GM12878 (cell line): Measurements from ENCODE around the gene TYK2. TPM values are rescaled to one million over a fixed set of nuclear protein-coding genes. Genes with fewer than 3 reads are reported as not detected.

Experiments
- ASH2L ChIP-seq: fragments of 300-600, 200-600 bp; sonication (generic); IDR thresholded peaks from 2 replicates; pipeline ENCODE4 v1.6.1; 2017; ENCODE audit warnings: low read depth, mild to moderate bottlenecking, borderline replicate concordance
- DPF2 ChIP-seq: fragments of 450-650 bp; IDR thresholded peaks from 2 replicates; pipeline ENCODE4 v1.6.1; 2017; ENCODE audit warnings: mild to moderate bottlenecking
- EED ChIP-seq: sonication (generic); IDR thresholded peaks from 2 replicates; pipeline ENCODE4 v1.6.1; 2016; ENCODE audit warnings: antibody characterized with exemption, low read depth
- FOS ChIP-seq: IDR thresholded peaks from 3 replicates; pipeline ENCODE4 v1.6.1; 2011; ENCODE audit warnings: borderline replicate concordance; ENCODE audit not compliant: insufficient read length; ENCODE audit errors: extremely low read depth
- HCFC1 ChIP-seq: fragments of 150-350 bp; IDR thresholded peaks from 2 replicates; pipeline ENCODE4 v1.6.1; 2014; ENCODE audit warnings: low read length
- LARP7 ChIP-seq: fragments of 450-650 bp; IDR thresholded peaks from 2 replicates; pipeline ENCODE4 v1.6.1; 2017; ENCODE audit warnings: mild to moderate bottlenecking
- MXI1 ChIP-seq: fragments of 150-350 bp; IDR thresholded peaks from 2 replicates; pipeline ENCODE4 v1.6.1; 2011; ENCODE audit warnings: low read depth, mild to moderate bottlenecking, inconsistent platforms, low read length, improper control_type of control experiment
- PAX5 ChIP-seq: IDR thresholded peaks from 2 replicates; pipeline ENCODE4 v1.6.1; 2011; ENCODE audit warnings: low read depth, low read length, borderline replicate concordance
- POLR2AphosphoS5 ChIP-seq: IDR thresholded peaks from 2 replicates; pipeline ENCODE4 v1.6.1; 2011; ENCODE audit warnings: mild to moderate bottlenecking, low read length, inconsistent platforms
- POU2F2 ChIP-seq: IDR thresholded peaks from 3 replicates; pipeline ENCODE4 v1.6.1; 2011; ENCODE audit warnings: low read depth, mild to moderate bottlenecking, low read length, borderline replicate concordance
- RCOR1 ChIP-seq: conservative IDR thresholded peaks from 2 replicates; pipeline ENCODE4 v1.6.1; 2012; ENCODE audit warnings: low read depth, low read length, improper control_type of control experiment
- RUNX3 ChIP-seq: IDR thresholded peaks from 2 replicates; pipeline ENCODE4 v1.6.1; 2012; ENCODE audit warnings: low read length, inconsistent platforms
- SIX5 ChIP-seq: IDR thresholded peaks from 2 replicates; pipeline ENCODE4 v1.6.1; 2011; ENCODE audit warnings: mild to moderate bottlenecking, low read depth, low read length, moderate library complexity; ENCODE audit not compliant: severe bottlenecking
- SMAD5 ChIP-seq: IDR thresholded peaks from 2 replicates; pipeline ENCODE4 v1.6.1; 2016; ENCODE audit warnings: antibody characterized with exemption, low read depth
- SMARCA5 ChIP-seq: fragments of 450-650 bp; IDR thresholded peaks from 2 replicates; pipeline ENCODE4 v1.6.1; 2017; ENCODE audit warnings: mild to moderate bottlenecking
- ZBED1 ChIP-seq: IDR thresholded peaks from 2 replicates; pipeline ENCODE4 v1.6.1; 2016; ENCODE audit warnings: borderline replicate concordance
- ZNF384 ChIP-seq: IDR thresholded peaks from 2 replicates; pipeline ENCODE4 v1.6.1; 2012; ENCODE audit warnings: low read depth, mild to moderate bottlenecking, low read length, improper control_type of control experiment, borderline replicate concordance
- ZNF622 ChIP-seq: fragments of 450-650 bp; IDR thresholded peaks from 2 replicates; pipeline ENCODE4 v1.6.1; 2017; ENCODE audit warnings: mild to moderate bottlenecking, inconsistent platforms
- polyA plus RNA-seq, 11 experiments: library from polyadenylated mRNA; depleted of rRNA in 4 of 11; unstranded in 6 of 11; stranded (reverse) in 5 of 11; fragments of >200 nt; fragmentation: Nextera tagmentation in 4 of 11; fragmentation: Illumina TruSeq in 1 of 11; extraction: Ambion mirVana in 4 of 11; extraction: Trizol in 1 of 11; gene quantifications; 1 replicate in 1 of 11; 2 replicates in 10 of 11; pipeline versions ENCODE4 v1.2.1 to v1.2.3, GENCODE V29; 2011 to 2016; ENCODE audit warnings: inconsistent platforms in 2 of 11, missing spikeins in 2 of 11, low read depth in 1 of 11
- total RNA-seq, 4 experiments: library from RNA; depleted of rRNA in 3 of 4; stranded (reverse); fragments of >200 nt in 3 of 4; fragmentation: Illumina TruSeq in 1 of 4; extraction: Trizol in 1 of 4; gene quantifications; 2 replicates each; pipeline versions ENCODE4 v1.2.1 to v1.2.3, GENCODE V29; 2013 to 2021
- TF ChIP-seq, protein P1 (sequence below): fragments of 450-650 bp; formaldehyde crosslinking; IDR thresholded peaks from 2 replicates; pipeline ENCODE4 v1.5.0; 2022; ENCODE audit warnings: mild to moderate bottlenecking, missing genetic modification characterization
- TF ChIP-seq, protein P2 (sequence below): IDR thresholded peaks from 2 replicates; pipeline ENCODE4 v1.6.1; 2012; ENCODE audit warnings: low read depth, low read length, improper control_type of control experiment
- TF ChIP-seq, protein P3 (sequence below): fragments of 450-650 bp; IDR thresholded peaks from 2 replicates; pipeline ENCODE4 v1.6.1; 2017; ENCODE audit warnings: antibody characterized with exemption, mild to moderate bottlenecking, moderate library complexity
- TF ChIP-seq, protein P4 (sequence below): IDR thresholded peaks from 2 replicates; pipeline ENCODE4 v1.6.1; 2012; ENCODE audit warnings: low read depth, low read length, improper control_type of control experiment
- TF ChIP-seq, protein P5 (sequence below): IDR thresholded peaks from 2 replicates; pipeline ENCODE4 v1.6.1; 2011; ENCODE audit warnings: low read depth, mild to moderate bottlenecking, low read length, moderate library complexity, borderline replicate concordance; ENCODE audit errors: extremely low read depth

The TYK2 gene
- total and polyA plus RNA-seq, 10 of the 15 experiments (the other 5 are each of a cell fraction or from before 2014, with no cell fraction given), result 36.4 to 364 (median 179) TPM

DNA sequence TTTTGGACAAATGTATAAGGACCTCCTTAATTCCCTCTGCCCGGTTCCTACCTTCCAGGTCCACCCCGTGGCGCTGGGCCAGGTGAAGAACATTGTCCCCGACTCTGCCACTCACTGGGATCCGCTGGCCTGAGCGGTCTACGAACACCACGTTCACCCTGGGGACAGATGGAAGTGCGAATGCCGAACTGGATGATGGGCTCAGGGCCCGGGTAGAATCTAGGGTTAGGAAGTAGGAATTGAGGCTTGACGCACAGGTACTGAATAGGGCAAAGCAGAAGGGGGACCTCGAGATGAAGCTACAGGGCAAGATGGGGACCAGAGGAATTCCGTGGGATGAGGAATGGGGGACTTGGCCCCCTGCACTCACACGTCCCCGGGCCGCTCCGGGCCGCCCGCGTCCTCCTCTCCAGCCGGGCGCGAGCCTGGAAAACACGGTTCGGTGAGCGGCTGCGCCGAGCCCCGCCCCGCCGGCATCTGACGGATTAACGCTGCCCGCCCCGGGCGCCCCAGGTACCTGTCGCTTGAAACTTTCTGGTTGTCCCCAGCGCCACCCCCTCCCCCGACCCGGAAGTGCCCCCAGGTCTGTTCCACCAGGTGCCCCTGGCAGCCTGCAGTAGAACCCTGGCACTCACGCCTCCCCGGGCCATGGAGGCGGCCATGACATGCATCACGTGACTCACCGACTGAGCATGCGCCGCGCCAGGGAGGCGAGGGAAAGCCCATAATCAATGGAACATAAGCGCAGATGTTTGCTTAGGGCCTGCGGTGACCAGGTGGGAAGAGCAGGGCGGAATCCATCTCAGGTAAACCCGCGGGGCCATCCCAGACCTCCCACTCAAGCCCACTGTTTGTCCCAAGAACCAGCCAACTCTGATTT is 64.8 kb downstream of the TYK2 start, which contains the start of gene FDX2 (continued):
- peak; percentile 48; the same call in 1 of the 3 replicates for TF ChIP-seq POU2F2
- no peak for TF ChIP-seq ZNF384
- peak; percentile 100 for TF ChIP-seq MXI1
- TF ChIP-seq, protein P1, sequence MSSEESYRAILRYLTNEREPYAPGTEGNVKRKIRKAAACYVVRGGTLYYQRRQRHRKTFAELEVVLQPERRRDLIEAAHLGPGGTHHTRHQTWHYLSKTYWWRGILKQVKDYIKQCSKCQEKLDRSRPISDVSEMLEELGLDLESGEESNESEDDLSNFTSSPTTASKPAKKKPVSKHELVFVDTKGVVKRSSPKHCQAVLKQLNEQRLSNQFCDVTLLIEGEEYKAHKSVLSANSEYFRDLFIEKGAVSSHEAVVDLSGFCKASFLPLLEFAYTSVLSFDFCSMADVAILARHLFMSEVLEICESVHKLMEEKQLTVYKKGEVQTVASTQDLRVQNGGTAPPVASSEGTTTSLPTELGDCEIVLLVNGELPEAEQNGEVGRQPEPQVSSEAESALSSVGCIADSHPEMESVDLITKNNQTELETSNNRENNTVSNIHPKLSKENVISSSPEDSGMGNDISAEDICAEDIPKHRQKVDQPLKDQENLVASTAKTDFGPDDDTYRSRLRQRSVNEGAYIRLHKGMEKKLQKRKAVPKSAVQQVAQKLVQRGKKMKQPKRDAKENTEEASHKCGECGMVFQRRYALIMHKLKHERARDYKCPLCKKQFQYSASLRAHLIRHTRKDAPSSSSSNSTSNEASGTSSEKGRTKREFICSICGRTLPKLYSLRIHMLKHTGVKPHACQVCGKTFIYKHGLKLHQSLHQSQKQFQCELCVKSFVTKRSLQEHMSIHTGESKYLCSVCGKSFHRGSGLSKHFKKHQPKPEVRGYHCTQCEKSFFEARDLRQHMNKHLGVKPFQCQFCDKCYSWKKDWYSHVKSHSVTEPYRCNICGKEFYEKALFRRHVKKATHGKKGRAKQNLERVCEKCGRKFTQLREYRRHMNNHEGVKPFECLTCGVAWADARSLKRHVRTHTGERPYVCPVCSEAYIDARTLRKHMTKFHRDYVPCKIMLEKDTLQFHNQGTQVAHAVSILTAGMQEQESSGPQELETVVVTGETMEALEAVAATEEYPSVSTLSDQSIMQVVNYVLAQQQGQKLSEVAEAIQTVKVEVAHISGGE, result peak; percentile 61
- TF ChIP-seq HCFC1, result peak; percentile 61
- TF ChIP-seq SMAD5, result peak; percentile 70; the same call in 1 of the 2 replicates
- TF ChIP-seq, protein P2, sequence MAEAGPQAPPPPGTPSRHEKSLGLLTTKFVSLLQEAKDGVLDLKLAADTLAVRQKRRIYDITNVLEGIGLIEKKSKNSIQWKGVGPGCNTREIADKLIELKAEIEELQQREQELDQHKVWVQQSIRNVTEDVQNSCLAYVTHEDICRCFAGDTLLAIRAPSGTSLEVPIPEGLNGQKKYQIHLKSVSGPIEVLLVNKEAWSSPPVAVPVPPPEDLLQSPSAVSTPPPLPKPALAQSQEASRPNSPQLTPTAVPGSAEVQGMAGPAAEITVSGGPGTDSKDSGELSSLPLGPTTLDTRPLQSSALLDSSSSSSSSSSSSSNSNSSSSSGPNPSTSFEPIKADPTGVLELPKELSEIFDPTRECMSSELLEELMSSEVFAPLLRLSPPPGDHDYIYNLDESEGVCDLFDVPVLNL, result no peak
- peak; percentile 42; the same call in 1 of the 2 replicates for TF ChIP-seq LARP7
- no peak for TF ChIP-seq ZNF622
- peak; percentile 72; the same call in 1 of the 2 replicates for TF ChIP-seq PAX5
- TF ChIP-seq, protein P3, sequence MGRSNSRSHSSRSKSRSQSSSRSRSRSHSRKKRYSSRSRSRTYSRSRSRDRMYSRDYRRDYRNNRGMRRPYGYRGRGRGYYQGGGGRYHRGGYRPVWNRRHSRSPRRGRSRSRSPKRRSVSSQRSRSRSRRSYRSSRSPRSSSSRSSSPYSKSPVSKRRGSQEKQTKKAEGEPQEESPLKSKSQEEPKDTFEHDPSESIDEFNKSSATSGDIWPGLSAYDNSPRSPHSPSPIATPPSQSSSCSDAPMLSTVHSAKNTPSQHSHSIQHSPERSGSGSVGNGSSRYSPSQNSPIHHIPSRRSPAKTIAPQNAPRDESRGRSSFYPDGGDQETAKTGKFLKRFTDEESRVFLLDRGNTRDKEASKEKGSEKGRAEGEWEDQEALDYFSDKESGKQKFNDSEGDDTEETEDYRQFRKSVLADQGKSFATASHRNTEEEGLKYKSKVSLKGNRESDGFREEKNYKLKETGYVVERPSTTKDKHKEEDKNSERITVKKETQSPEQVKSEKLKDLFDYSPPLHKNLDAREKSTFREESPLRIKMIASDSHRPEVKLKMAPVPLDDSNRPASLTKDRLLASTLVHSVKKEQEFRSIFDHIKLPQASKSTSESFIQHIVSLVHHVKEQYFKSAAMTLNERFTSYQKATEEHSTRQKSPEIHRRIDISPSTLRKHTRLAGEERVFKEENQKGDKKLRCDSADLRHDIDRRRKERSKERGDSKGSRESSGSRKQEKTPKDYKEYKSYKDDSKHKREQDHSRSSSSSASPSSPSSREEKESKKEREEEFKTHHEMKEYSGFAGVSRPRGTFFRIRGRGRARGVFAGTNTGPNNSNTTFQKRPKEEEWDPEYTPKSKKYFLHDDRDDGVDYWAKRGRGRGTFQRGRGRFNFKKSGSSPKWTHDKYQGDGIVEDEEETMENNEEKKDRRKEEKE, result no peak
- peak; percentile 33 for TF ChIP-seq SIX5
- TF ChIP-seq POLR2AphosphoS5, result peak; percentile 88
- TF ChIP-seq EED, result no peak; the same call in 1 of the 2 replicates
- 0 out of 2 replicates have a peak, but pooled peaks have one; percentile 30 for TF ChIP-seq DPF2
- TF ChIP-seq RUNX3, result peak; percentile 65
- TF ChIP-seq, protein P4, sequence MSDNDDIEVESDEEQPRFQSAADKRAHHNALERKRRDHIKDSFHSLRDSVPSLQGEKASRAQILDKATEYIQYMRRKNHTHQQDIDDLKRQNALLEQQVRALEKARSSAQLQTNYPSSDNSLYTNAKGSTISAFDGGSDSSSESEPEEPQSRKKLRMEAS, result peak; percentile 99
- TF ChIP-seq ASH2L, result 0 out of 2 replicates have a peak, but pooled peaks have one; percentile 55
- TF ChIP-seq RCOR1, result no peak
- TF ChIP-seq, protein P5, sequence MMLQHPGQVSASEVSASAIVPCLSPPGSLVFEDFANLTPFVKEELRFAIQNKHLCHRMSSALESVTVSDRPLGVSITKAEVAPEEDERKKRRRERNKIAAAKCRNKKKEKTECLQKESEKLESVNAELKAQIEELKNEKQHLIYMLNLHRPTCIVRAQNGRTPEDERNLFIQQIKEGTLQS, result peak; percentile 95
- TF ChIP-seq SMARCA5, result no peak
- TF ChIP-seq FOS, result no peak
- peak; percentile 87; the same call in 1 of the 2 replicates for TF ChIP-seq ZBED1
